Mesenchymal stem cell (in vitro differentiated cells and primary cell): ENCODE results near the gene CDK14.

Source experiments
- DNase-seq: peaks from one replicate; pipeline ENCODE4 v3.0.0-alpha.2; 2013
- H2AFZ ChIP-seq: one replicate; pipeline ENCODE4 v1.6.1; 2013; ENCODE audit warnings: low read depth, mild to moderate bottlenecking, control low read depth, inconsistent platforms, low read length, moderate library complexity
- H2AK5ac ChIP-seq: 2 replicates; pipeline ENCODE4 v1.6.1; 2013; ENCODE audit warnings: low read length, moderate library complexity, mild to moderate bottlenecking, inconsistent platforms; ENCODE audit not compliant: severe bottlenecking
- H2BK120ac ChIP-seq: one replicate; pipeline ENCODE4 v1.6.1; 2013; ENCODE audit warnings: low read depth, mild to moderate bottlenecking, inconsistent platforms, low read length, moderate library complexity
- H2BK12ac ChIP-seq, 2 experiments: one replicate each; pipeline ENCODE4 v1.6.1; 2013; ENCODE audit warnings: inconsistent platforms in 2 of 2, low read length in 2 of 2, mild to moderate bottlenecking in 2 of 2, moderate library complexity in 2 of 2, control low read depth in 1 of 2
- H2BK15ac ChIP-seq: one replicate; pipeline ENCODE4 v1.6.1; 2013; ENCODE audit warnings: mild to moderate bottlenecking, low read depth, inconsistent platforms; ENCODE audit not compliant: poor library complexity, severe bottlenecking
- H2BK5ac ChIP-seq: 2 replicates; pipeline ENCODE4 v1.6.1; 2013; ENCODE audit warnings: low read depth, mild to moderate bottlenecking, low read length, control low read depth, inconsistent platforms; ENCODE audit not compliant: poor library complexity, severe bottlenecking
- H3K14ac ChIP-seq, 2 experiments: one replicate each; pipeline ENCODE4 v1.6.1; 2013; ENCODE audit warnings: inconsistent platforms in 2 of 2, low read length in 2 of 2, control low read depth in 1 of 2, mild to moderate bottlenecking in 1 of 2, moderate library complexity in 1 of 2
- H3K18ac ChIP-seq, 2 experiments: one replicate each; pipeline ENCODE4 v1.6.1; 2013; ENCODE audit warnings: inconsistent platforms in 2 of 2, low read length in 2 of 2, control low read depth in 1 of 2, low read depth in 1 of 2, mild to moderate bottlenecking in 1 of 2
- H3K23ac ChIP-seq, 2 experiments: one replicate each; pipeline ENCODE4 v1.6.1; 2013; ENCODE audit warnings: inconsistent platforms in 2 of 2, low read length in 2 of 2, mild to moderate bottlenecking in 2 of 2, moderate library complexity in 2 of 2, control low read depth in 1 of 2
- H3K27ac ChIP-seq: 2 replicates; pipeline ENCODE4 v1.5.1; 2013; ENCODE audit warnings: mild to moderate bottlenecking, moderate library complexity, low read length, control low read depth, inconsistent platforms; ENCODE audit not compliant: poor library complexity, severe bottlenecking
- H3K27me3 ChIP-seq, 2 experiments: 2 replicates each; pipeline versions ENCODE4 v1.6.1 to v1.7.0; 2013; ENCODE audit warnings: low read length in 2 of 2, mild to moderate bottlenecking in 2 of 2, moderate library complexity in 2 of 2, control low read depth in 1 of 2, inconsistent platforms in 1 of 2; ENCODE audit not compliant: control insufficient read depth in 1 of 2, insufficient read depth in 1 of 2
- H3K36me3 ChIP-seq, 2 experiments: 2 replicates each; pipeline versions ENCODE4 v1.6.1 to v1.7.0; 2013; ENCODE audit warnings: low read length in 2 of 2, control low read depth in 1 of 2, inconsistent platforms in 1 of 2, low read depth in 1 of 2, mild to moderate bottlenecking in 1 of 2; ENCODE audit not compliant: insufficient read depth in 2 of 2, control insufficient read depth in 1 of 2
- H3K4ac ChIP-seq, 2 experiments: one replicate each; pipeline ENCODE4 v1.6.1; 2013; ENCODE audit warnings: inconsistent platforms in 2 of 2, low read length in 2 of 2, mild to moderate bottlenecking in 2 of 2, moderate library complexity in 2 of 2, control low read depth in 1 of 2, low read depth in 1 of 2
- H3K4me1 ChIP-seq: 2 replicates; pipeline ENCODE4 v1.6.1; 2013; ENCODE audit warnings: low read depth, low read length, control low read depth; ENCODE audit not compliant: control insufficient read depth, insufficient read depth
- H3K4me2 ChIP-seq: 2 replicates; pipeline ENCODE4 v1.6.1; 2013; ENCODE audit warnings: low read length, mild to moderate bottlenecking, inconsistent platforms; ENCODE audit not compliant: poor library complexity, severe bottlenecking
- H3K4me3 ChIP-seq, 2 experiments: 2 replicates each; pipeline versions ENCODE4 v1.5.1 to v1.7.0; 2013; ENCODE audit warnings: low read length in 2 of 2, mild to moderate bottlenecking in 2 of 2, control low read depth in 1 of 2, low read depth in 1 of 2; ENCODE audit not compliant: insufficient read depth in 1 of 2
- H3K79me1 ChIP-seq: replicated peaks from 2 replicates; pipeline ENCODE4 v1.6.1; 2013; ENCODE audit warnings: mild to moderate bottlenecking, control low read depth, low read length, inconsistent platforms; ENCODE audit not compliant: poor library complexity, severe bottlenecking
- H3K9ac ChIP-seq: 2 replicates; pipeline ENCODE4 v1.7.0; 2013; ENCODE audit warnings: mild to moderate bottlenecking, low read length, moderate library complexity
- H3K9me3 ChIP-seq: 2 replicates; pipeline ENCODE4 v1.7.0; 2013; ENCODE audit warnings: mild to moderate bottlenecking, low read length; ENCODE audit not compliant: control insufficient read depth
- H4K8ac ChIP-seq: one replicate; pipeline ENCODE4 v1.6.1; 2013; ENCODE audit warnings: inconsistent platforms, mild to moderate bottlenecking, low read length, moderate library complexity
- H4K91ac ChIP-seq: one replicate; pipeline ENCODE4 v1.6.1; 2013; ENCODE audit warnings: mild to moderate bottlenecking, low read length, inconsistent platforms
- WGBS: methylation state at CpG from one replicate; pipeline ENCODE4 v1.1.7; 2013; ENCODE audit warnings: mixed read lengths; 5-methylcytosine and 5-hydroxymethylcytosine counted together

The CDK14 gene

GRCh38 chr7:90672210-90672609, 76.1 kb downstream of the CDK14 start:
- H2BK120ac ChIP-seq: no peak overlapping the region
- H3K23ac ChIP-seq: no peak overlapping the region
- H4K91ac ChIP-seq: no peak overlapping the region
- H3K79me1 ChIP-seq: peaks cover 28% of the 10 kb centered on the region
- DNase-seq: no peak
- no peak overlapping the region for H3K14ac ChIP-seq
- H3K4me3 ChIP-seq: no peak overlapping the region
- H2BK5ac ChIP-seq: no peak overlapping the region
- H3K4me2 ChIP-seq: no peak overlapping the region
- no peaks in the 10 kb centered on the region for H3K9me3 ChIP-seq
- no peak overlapping the region for H4K8ac ChIP-seq
- no peak overlapping the region for H2AK5ac ChIP-seq
- no peak overlapping the region for H2AFZ ChIP-seq
- no peak overlapping the region for H3K4ac ChIP-seq
- H3K4me1 ChIP-seq: no peaks in the 10 kb centered on the region
- H3K27me3 ChIP-seq: no peaks in the 10 kb centered on the region
- H2BK12ac ChIP-seq: no peak overlapping the region
- no peak overlapping the region for H3K18ac ChIP-seq
- no peak overlapping the region for H3K9ac ChIP-seq
- WGBS: 97% methylated on average over 2 of the region's 2 CpGs
- no peak overlapping the region for H2BK15ac ChIP-seq
- H3K27ac ChIP-seq: no peak overlapping the region
- peaks cover 0 to 2% of the 10 kb centered on the region in 2 experiments for H3K36me3 ChIP-seq

GRCh38 chr7:90674625-90675024, 78.5 kb downstream of the CDK14 start:
- no peak for DNase-seq
- Histone ChIP-seq H3K4me3 (no peak overlapping the region), H3K27ac (no peak overlapping the region), H2BK120ac (no peak overlapping the region), H2BK5ac (no peak overlapping the region), H3K18ac (peak overlapping the region in 1 of 2 experiments; percentile 46), H2BK12ac (no peak overlapping the region), H3K27me3 (no peaks in the 10 kb centered on the region), H2AK5ac (no peak overlapping the region), H4K91ac (no peak overlapping the region), H2AFZ (no peak overlapping the region), H3K4me2 (no peak overlapping the region), H3K79me1 (peaks cover 27% of the 10 kb centered on the region), H3K9me3 (no peaks in the 10 kb centered on the region), H4K8ac (no peak overlapping the region), H3K4ac (no peak overlapping the region), H3K4me1 (no peaks in the 10 kb centered on the region), H2BK15ac (no peak overlapping the region), H3K36me3 (peaks cover 0 to 2% of the 10 kb centered on the region in 2 experiments), H3K23ac (no peak overlapping the region), H3K9ac (no peak overlapping the region), H3K14ac (no peak overlapping the region)
- no CpG with 5 or more reads among the region's 1 CpG for WGBS

- H3K79me1 ChIP-seq: peaks cover 23% of the 10 kb centered on the region
- H2AK5ac ChIP-seq: no peak overlapping the region
- peak; percentile 74 for DNase-seq
- H2BK120ac ChIP-seq: no peak overlapping the region
- H3K4ac ChIP-seq: no peak overlapping the region
- H3K4me3 ChIP-seq: no peak overlapping the region
- no peak overlapping the region for H3K27ac ChIP-seq
- H2BK15ac ChIP-seq: no peak overlapping the region
- H2AFZ ChIP-seq: no peak overlapping the region
- H3K23ac ChIP-seq: no peak overlapping the region
- H3K9me3 ChIP-seq: no peaks in the 10 kb centered on the region
- H3K14ac ChIP-seq: no peak overlapping the region
- no peak overlapping the region for H4K8ac ChIP-seq
- H3K18ac ChIP-seq: no peak overlapping the region
- H3K4me2 ChIP-seq: no peak overlapping the region
- H3K9ac ChIP-seq: no peak overlapping the region
- H2BK5ac ChIP-seq: no peak overlapping the region
- no peak overlapping the region for H4K91ac ChIP-seq
- WGBS: 97% methylated on average over 2 of the region's 3 CpGs
- H3K27me3 ChIP-seq: no peaks in the 10 kb centered on the region
- H3K36me3 ChIP-seq: no peaks in the 10 kb centered on the region
- no peaks in the 10 kb centered on the region for H3K4me1 ChIP-seq
- no peak overlapping the region for H2BK12ac ChIP-seq
Measured at GRCh38 chr7:90675982-90676381, 79.9 kb downstream of the CDK14 start.

GRCh38 chr7:90677486-90678404, 81.6 kb downstream of the CDK14 start:
- H3K4ac ChIP-seq: no peak overlapping the region
- DNase-seq: peak; percentile 22
- H3K9ac ChIP-seq: no peak overlapping the region
- no peak overlapping the region for H3K18ac ChIP-seq
- no peak overlapping the region for H3K14ac ChIP-seq
- H3K79me1 ChIP-seq: peaks cover 20% of the 10 kb centered on the region
- no peak overlapping the region for H2BK12ac ChIP-seq
- no peak overlapping the region for H4K91ac ChIP-seq
- H2BK120ac ChIP-seq: no peak overlapping the region
- H2AFZ ChIP-seq: no peak overlapping the region
- H3K9me3 ChIP-seq: no peaks in the 10 kb centered on the region
- no peak overlapping the region for H2AK5ac ChIP-seq
- H4K8ac ChIP-seq: no peak overlapping the region
- 44% methylated on average over 10 of the region's 10 CpGs for WGBS
- H3K36me3 ChIP-seq: no peaks in the 10 kb centered on the region
- no peaks in the 10 kb centered on the region for H3K27me3 ChIP-seq
- no peak overlapping the region for H3K4me2 ChIP-seq
- H3K4me3 ChIP-seq: no peak overlapping the region
- H3K23ac ChIP-seq: no peak overlapping the region
- H2BK5ac ChIP-seq: no peak overlapping the region
- H2BK15ac ChIP-seq: no peak overlapping the region
- H3K4me1 ChIP-seq: no peaks in the 10 kb centered on the region
- H3K27ac ChIP-seq: no peak overlapping the region
